HepG2 (cell line): Measurements from ENCODE around the gene OR8B3. TPM values are rescaled to one million over a fixed set of nuclear protein-coding genes. Genes with fewer than 3 reads are reported as not detected.

Source experiments
- ATAC-seq: fragments of 200-7000 bp; cut with Tn5 transposase; 3 replicates; pipeline ENCODE4 v1.9.1; 2020; ENCODE audit warnings: mild to moderate bottlenecking, moderate library complexity
- BruUV-seq: library from RNA; stranded (reverse); fragments of 400-500 nt; replicated peaks from 2 replicates; lab custom pipeline; 2021; lab: Mats Ljungman, UMichigan
- CTCF ChIA-PET: fragments of 300-600 bp; formaldehyde crosslinking; extraction: SDS; loops from one replicate; lab custom pipeline; 2021; ENCODE audit warnings: low total read pairs, inconsistent platforms, low intra/inter-chr PET ratio; lab: Yijun Ruan, JAX
- POLR2A ChIA-PET: fragments of 350-600 bp; sonication (Branson Sonifier 250); formaldehyde crosslinking; loops from one replicate; lab custom pipeline; 2020; ENCODE audit warnings: antibody characterized with exemption, inconsistent platforms; lab: Yijun Ruan, JAX
- DNase-seq: peaks from one replicate; pipeline ENCODE4 v3.0.0-alpha.2; 2015; ENCODE audit warnings: low spot score
- FAIRE-seq: peaks from 3 replicates; lab custom pipeline; 2011; peaks lifted over from hg19 to GRCh38; lab: Jason Lieb, UNC
- H2AFZ ChIP-seq: one replicate; pipeline ENCODE4 v1.6.1; 2011; ENCODE audit warnings: low read length, inconsistent platforms
- H3K27ac ChIP-seq: fragments of 300-600 bp; 3 replicates; pipeline ENCODE4 v1.8.0; 2011; ENCODE audit warnings: mixed run types, mild to moderate bottlenecking, mixed read lengths, low read length, inconsistent platforms; ENCODE audit not compliant: insufficient read depth; ENCODE audit errors: extremely low read length
- H3K27me3 ChIP-seq, 2 experiments: fragments of 200-600 bp in 1 of 2; 2 replicates in 1 of 2; 3 replicates in 1 of 2; pipeline versions ENCODE4 v1.6.0 to v1.8.0; 2011; ENCODE audit warnings: low read length in 2 of 2, mild to moderate bottlenecking in 2 of 2, moderate library complexity in 2 of 2, inconsistent platforms in 1 of 2; ENCODE audit not compliant: insufficient read depth in 2 of 2, control insufficient read depth in 1 of 2
- H3K36me3 ChIP-seq, 2 experiments: fragments of 200-600 bp in 1 of 2; replicated peaks in 1 of 2; 2 replicates in 1 of 2; 3 replicates in 1 of 2; pipeline versions ENCODE4 v1.5.1 to v1.8.0; 2011; ENCODE audit warnings: low read length in 2 of 2, inconsistent platforms in 1 of 2; ENCODE audit not compliant: insufficient read depth in 2 of 2, control insufficient read depth in 1 of 2
- H3K4me1 ChIP-seq: 2 replicates; pipeline ENCODE4 v1.5.1; 2012; ENCODE audit warnings: low read length, inconsistent platforms; ENCODE audit not compliant: insufficient read depth
- H3K4me2 ChIP-seq: 2 replicates; pipeline ENCODE4 v1.6.0; 2011; ENCODE audit warnings: low read depth, low read length, inconsistent platforms
- H3K4me3 ChIP-seq, 3 experiments: fragments of 200-600 bp in 1 of 3; sonication (generic), shearing (Covaris generic) in 1 of 3; replicated peaks in 1 of 3; 2 replicates each; pipeline ENCODE4 v1.5.1; 2011 to 2016; ENCODE audit warnings: low read length in 3 of 3, inconsistent platforms in 2 of 3, low read depth in 2 of 3, mild to moderate bottlenecking in 2 of 3, control low read depth in 1 of 3, mixed read lengths in 1 of 3; ENCODE audit not compliant: insufficient read depth in 1 of 3
- H3K79me2 ChIP-seq: one replicate; pipeline ENCODE4 v1.6.1; 2011; ENCODE audit warnings: low read length, inconsistent platforms; ENCODE audit not compliant: insufficient read depth
- H3K9ac ChIP-seq: 2 replicates; pipeline ENCODE4 v1.6.0; 2011; ENCODE audit warnings: mild to moderate bottlenecking, low read depth, low read length, inconsistent platforms; ENCODE audit not compliant: insufficient read depth
- H3K9me3 ChIP-seq: 2 replicates; pipeline ENCODE4 v1.5.1; 2012; ENCODE audit warnings: mild to moderate bottlenecking, low read length
- H4K20me1 ChIP-seq: 2 replicates; pipeline ENCODE4 v1.6.0; 2011; ENCODE audit warnings: inconsistent platforms, mild to moderate bottlenecking, low read length, moderate library complexity; ENCODE audit not compliant: insufficient read depth
- BATF2 ChIP-seq: sonication (generic); formaldehyde crosslinking; IDR thresholded peaks from 2 replicates; pipeline ENCODE4 v1.8.0; 2022; ENCODE audit warnings: mild to moderate bottlenecking, missing genetic modification reagents, moderate library complexity
- CAMTA2 ChIP-seq: sonication (generic); formaldehyde crosslinking; IDR thresholded peaks from 2 replicates; pipeline ENCODE4 v1.4.0; 2020; ENCODE audit warnings: mild to moderate bottlenecking, missing genetic modification reagents, borderline replicate concordance
- GATA4 ChIP-seq: sonication (generic); IDR thresholded peaks from 2 replicates; pipeline ENCODE4 v1.6.1; 2016; ENCODE audit warnings: antibody characterized with exemption, low read depth, borderline replicate concordance
- GATAD1 ChIP-seq: IDR thresholded peaks from 2 replicates; pipeline ENCODE4 v1.6.1; 2016; ENCODE audit warnings: missing genetic modification reagents, missing compliant biosample characterization
- GTF3A ChIP-seq: sonication (generic); formaldehyde crosslinking; conservative IDR thresholded peaks from 2 replicates; pipeline ENCODE4 v1.4.0; 2020; ENCODE audit warnings: mild to moderate bottlenecking, missing genetic modification reagents
- MEIS2 ChIP-seq: sonication (generic); formaldehyde crosslinking; IDR thresholded peaks from 2 replicates; pipeline ENCODE4 v1.9.0; 2021; ENCODE audit warnings: mild to moderate bottlenecking, missing genetic modification reagents
- MIER3 ChIP-seq: IDR thresholded peaks from 2 replicates; pipeline ENCODE4 v1.6.1; 2016; ENCODE audit warnings: missing compliant biosample characterization, borderline replicate concordance
- MTERF4 ChIP-seq: sonication (generic); formaldehyde crosslinking; IDR thresholded peaks from 2 replicates; pipeline ENCODE4 v1.8.0; 2023; ENCODE audit warnings: mild to moderate bottlenecking, missing genetic modification reagents
- NCOA2 ChIP-seq: sonication (generic); formaldehyde crosslinking; IDR thresholded peaks from 2 replicates; pipeline ENCODE4 v1.8.0; 2022; ENCODE audit warnings: inconsistent platforms
- SALL1 ChIP-seq: sonication (generic); formaldehyde crosslinking; IDR thresholded peaks from 2 replicates; pipeline ENCODE4 v1.8.0; 2022; ENCODE audit warnings: mild to moderate bottlenecking, missing genetic modification reagents
- SMC3 ChIP-seq: IDR thresholded peaks from 2 replicates; pipeline ENCODE4 v1.6.1; 2011; ENCODE audit warnings: low read length, improper control_type of control experiment
- THAP11 ChIP-seq: IDR thresholded peaks from 2 replicates; pipeline ENCODE4 v1.6.1; 2016; ENCODE audit warnings: missing biosample characterization, missing genetic modification reagents
- UBTF ChIP-seq: sonication (generic); formaldehyde crosslinking; IDR thresholded peaks from 2 replicates; pipeline ENCODE4 v1.4.0; 2020; ENCODE audit warnings: mild to moderate bottlenecking, missing genetic modification reagents
- YEATS4 ChIP-seq: sonication (generic); formaldehyde crosslinking; IDR thresholded peaks from 2 replicates; pipeline ENCODE4 v1.4.0; 2020; ENCODE audit warnings: missing genetic modification reagents, borderline replicate concordance
- ZBTB2 ChIP-seq: sonication (generic); formaldehyde crosslinking; IDR thresholded peaks from 2 replicates; pipeline ENCODE4 v1.8.0; 2022; ENCODE audit warnings: low read depth, missing genetic modification reagents
- ZBTB3 ChIP-seq: sonication (generic); formaldehyde crosslinking; IDR thresholded peaks from 2 replicates; pipeline ENCODE4 v1.4.0; 2020; ENCODE audit warnings: low read depth, mild to moderate bottlenecking, moderate library complexity, missing genetic modification reagents, borderline replicate concordance
- ZMAT3 ChIP-seq: sonication (generic); formaldehyde crosslinking; conservative IDR thresholded peaks from 2 replicates; pipeline ENCODE4 v1.7.0; 2021; ENCODE audit warnings: missing genetic modification reagents
- ZNF136 ChIP-seq: sonication (generic); formaldehyde crosslinking; IDR thresholded peaks from 2 replicates; pipeline ENCODE4 v1.8.1; 2022; ENCODE audit warnings: low read depth, mild to moderate bottlenecking, moderate library complexity, missing genetic modification reagents
- ZNF414 ChIP-seq: sonication (generic); formaldehyde crosslinking; IDR thresholded peaks from 2 replicates; pipeline ENCODE4 v1.5.0; 2020; ENCODE audit warnings: missing genetic modification reagents
- ZNF883 ChIP-seq: sonication (generic); formaldehyde crosslinking; IDR thresholded peaks from 2 replicates; pipeline ENCODE4 v1.5.1; 2020; ENCODE audit warnings: mild to moderate bottlenecking, missing genetic modification reagents; ENCODE audit errors: not compliant biosample characterization
- WGBS: methylation state at CpG from one replicate; pipeline ENCODE4 v1.1.6; 2017; ENCODE audit warnings: low lambda C conversion rate; 5-methylcytosine and 5-hydroxymethylcytosine counted together
- in situ Hi-C: cut with HindIII; loops from 2 replicates; pipeline ENCODE4 v1.10.0; 2017; ENCODE audit warnings: low pct_unique_long_range_greater_than_20kb; ENCODE audit not compliant: extremely low pct_ligation_motif_present
- intact Hi-C: fragments of 100-400 bp; cut with micrococcal nuclease; formaldehyde crosslinking; loops from one replicate; pipeline ENCODE4 v1.10.0; 2022; ENCODE audit not compliant: unreplicated experiment
- polyA plus RNA-seq, 8 experiments: library from polyadenylated mRNA; depleted of rRNA in 3 of 8; stranded (reverse) in 7 of 8; unstranded in 1 of 8; fragments of >200 nt; fragmentation: Illumina TruSeq in 4 of 8; extraction: Trizol in 4 of 8; gene quantifications; 2 replicates each; pipeline versions ENCODE4 v1.2.1 to v1.2.3, GENCODE V29; 2011 to 2016; ENCODE audit warnings: low read depth in 4 of 8, missing spikeins in 1 of 8, mixed read lengths in 1 of 8; ENCODE audit not compliant: insufficient read depth in 1 of 8
- total RNA-seq, 5 experiments: library from RNA; depleted of rRNA; stranded (reverse); fragments of >200 nt; fragmentation: Illumina TruSeq; extraction: Trizol; gene quantifications; 2 replicates each; pipeline ENCODE4 v1.2.3, GENCODE V29; 2016; ENCODE audit warnings: low read depth in 1 of 5

The OR8B3 gene
- total and polyA plus RNA-seq, 2 of the 13 experiments (the other 11 are each of a cell fraction or from before 2014, with no cell fraction given) = not detected

GRCh38 chr11:124434699-124435098 is 35.9 kb upstream of the OR8B3 start:
- Histone ChIP-seq H3K9me3 (peaks cover 7% of the 10 kb centered on the region), H3K27me3 (no peaks in the 10 kb centered on the region), H2AFZ (no peak overlapping the region), H3K27ac (no peak overlapping the region), H3K4me2 (no peak overlapping the region), H4K20me1 (no peaks in the 10 kb centered on the region), H3K4me1 (no peaks in the 10 kb centered on the region), H3K4me3 (no peak overlapping the region), H3K36me3 (no peaks in the 10 kb centered on the region), H3K79me2 (no peaks in the 10 kb centered on the region), H3K9ac (no peak overlapping the region)
- CTCF ChIA-PET = no interaction called here
- in situ Hi-C loops (no loop called here), intact Hi-C loops (no loop called here)
- DNase-seq (no peak), FAIRE-seq (no peak), ATAC-seq (no peak)
- no TSS peak for BruUV-seq
- WGBS = 0% methylated on average over 2 of the region's 2 CpGs
- no peak for TF ChIP-seq ZBTB3 (CRISPR knock-in tag)
- TF ChIP-seq GATA4 = no peak
- no peak for TF ChIP-seq YEATS4 (CRISPR knock-in tag)
- no peak for TF ChIP-seq ZMAT3 (CRISPR knock-in tag)
- TF ChIP-seq ZNF136 (CRISPR knock-in tag) = no peak
- no peak for TF ChIP-seq GTF3A (CRISPR knock-in tag)
- no peak for TF ChIP-seq ZBTB2 (CRISPR knock-in tag)
- no peak for TF ChIP-seq GATAD1 (CRISPR knock-in tag)
- no peak for TF ChIP-seq MTERF4 (CRISPR knock-in tag)
- TF ChIP-seq BATF2 (CRISPR knock-in tag) = no peak
- TF ChIP-seq SMC3 = no peak
- no peak for TF ChIP-seq CAMTA2
- TF ChIP-seq ZNF414 (CRISPR knock-in tag) = no peak
- no peak for TF ChIP-seq UBTF
- no peak for TF ChIP-seq MEIS2
- TF ChIP-seq MIER3 (CRISPR knock-in tag) = no peak
- no peak for TF ChIP-seq NCOA2
- TF ChIP-seq ZNF883 (CRISPR knock-in tag) = no peak
- no peak for TF ChIP-seq SALL1 (CRISPR knock-in tag)
- no peak for TF ChIP-seq THAP11 (CRISPR knock-in tag)
- POLR2A ChIA-PET = no interaction called here
